IPS-15b (cell line): Measurements from ENCODE around the gene WDR44.
A peak's percentile ranks its signal among the peaks of the same experiment; 100 is the strongest.

Source experiments
- H3K27me3 ChIP-seq: one replicate; pipeline ENCODE4 v1.6.1; 2013; ENCODE audit warnings: low read length; ENCODE audit not compliant: control insufficient read depth, insufficient read depth
- H3K36me3 ChIP-seq: one replicate; pipeline ENCODE4 v1.6.1; 2013; ENCODE audit warnings: low read length; ENCODE audit not compliant: control insufficient read depth, insufficient read depth
- H3K4me1 ChIP-seq: one replicate; pipeline ENCODE4 v1.6.1; 2013; ENCODE audit warnings: mild to moderate bottlenecking, low read length; ENCODE audit not compliant: control insufficient read depth, insufficient read depth
- H3K4me3 ChIP-seq: one replicate; pipeline ENCODE4 v1.5.1; 2013; ENCODE audit warnings: low read depth, low read length
- H3K9ac ChIP-seq: one replicate; pipeline ENCODE4 v1.6.1; 2013; ENCODE audit warnings: low read depth, mild to moderate bottlenecking, low read length
- H3K9me3 ChIP-seq: one replicate; pipeline ENCODE4 v1.6.1; 2013; ENCODE audit warnings: mild to moderate bottlenecking, low read length; ENCODE audit not compliant: control insufficient read depth, insufficient read depth

The WDR44 gene

DNA sequence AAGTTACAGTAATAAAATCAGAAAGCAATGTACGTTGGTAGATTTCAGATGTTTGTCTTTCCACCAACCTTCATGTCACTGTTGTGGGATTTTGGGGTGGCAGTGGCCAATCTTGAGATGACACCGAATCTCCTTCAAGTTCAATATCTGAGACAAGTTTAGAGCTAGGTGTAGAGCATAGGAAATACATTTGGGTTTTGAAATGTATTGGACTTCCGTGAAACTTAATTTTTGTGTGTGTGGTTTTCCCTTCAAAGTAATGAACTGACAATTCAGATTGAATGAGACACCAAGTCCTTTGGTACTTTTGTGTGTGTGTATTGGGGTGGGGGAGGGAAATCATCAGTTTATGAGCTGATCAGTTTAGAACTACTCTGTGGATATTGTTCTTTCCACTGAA lies 1.8 kb downstream of the WDR44 start:
- Histone ChIP-seq H3K9ac (no peak overlapping the region), H3K36me3 (peaks cover 2% of the 10 kb centered on the region), H3K27me3 (no peaks in the 10 kb centered on the region), H3K9me3 (no peaks in the 10 kb centered on the region), H3K4me1 (peaks cover 1% of the 10 kb centered on the region), H3K4me3 (peak overlapping the region; percentile 73)

DNA sequence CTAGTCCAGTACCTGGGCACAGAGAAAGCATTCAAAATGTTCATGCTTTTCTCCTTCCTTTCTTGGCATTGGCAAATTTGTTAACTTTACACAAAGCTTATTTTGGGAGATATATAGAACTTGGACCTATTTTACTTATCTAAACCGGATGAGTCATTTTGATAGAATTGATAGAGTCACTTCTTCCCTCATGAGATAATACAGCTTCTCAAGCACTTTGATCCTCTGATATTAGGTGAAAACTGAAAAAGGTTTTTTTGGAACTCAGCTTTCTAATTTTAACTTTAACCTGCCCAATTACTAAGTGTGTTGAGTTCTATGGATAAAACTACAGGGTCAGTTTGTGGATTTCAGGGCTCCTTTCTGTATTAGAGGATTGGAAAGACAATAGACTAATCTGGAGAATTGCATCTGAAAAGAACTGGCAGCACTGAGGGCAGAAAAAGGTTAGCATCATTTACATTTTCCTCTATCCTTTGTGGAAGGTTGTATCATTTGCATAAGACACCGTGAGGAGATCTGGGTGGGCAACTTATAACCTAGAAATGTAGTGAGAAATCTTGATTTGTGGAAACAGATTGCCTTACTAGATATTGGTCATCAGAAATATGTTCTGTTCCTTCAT lies 2.4 kb downstream of the WDR44 start:
- peak overlapping the region; percentile 73 for H3K4me3 ChIP-seq
- H3K9ac ChIP-seq = no peak overlapping the region
- H3K27me3 ChIP-seq = no peaks in the 10 kb centered on the region
- H3K4me1 ChIP-seq = peaks cover 3% of the 10 kb centered on the region
- peaks cover 2% of the 10 kb centered on the region for H3K36me3 ChIP-seq
- H3K9me3 ChIP-seq = no peaks in the 10 kb centered on the region

DNA sequence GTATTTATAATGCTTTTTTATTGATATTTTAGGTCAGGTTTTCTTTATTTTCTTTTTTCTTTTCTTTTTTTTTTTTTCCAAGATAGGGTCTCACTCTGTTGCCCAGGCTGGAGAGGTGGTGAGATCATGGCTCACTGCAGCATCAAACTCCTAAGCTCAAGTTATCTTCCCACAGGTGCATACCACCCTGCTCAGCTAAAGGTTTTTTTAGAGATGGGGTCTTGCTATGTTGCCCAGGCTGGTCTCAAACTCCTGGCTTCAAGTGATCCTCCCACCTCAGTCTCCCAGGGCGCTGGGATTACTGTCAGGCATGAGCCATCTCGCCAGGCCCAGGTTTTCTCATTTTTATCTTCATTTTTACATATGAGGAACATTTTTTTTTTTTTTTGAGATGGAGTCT lies 3.3 kb downstream of the WDR44 start:
- Histone ChIP-seq H3K9me3 (no peaks in the 10 kb centered on the region), H3K36me3 (peaks cover 2% of the 10 kb centered on the region), H3K4me3 (no peak overlapping the region), H3K9ac (no peak overlapping the region), H3K27me3 (no peaks in the 10 kb centered on the region), H3K4me1 (peaks cover 3% of the 10 kb centered on the region)

DNA sequence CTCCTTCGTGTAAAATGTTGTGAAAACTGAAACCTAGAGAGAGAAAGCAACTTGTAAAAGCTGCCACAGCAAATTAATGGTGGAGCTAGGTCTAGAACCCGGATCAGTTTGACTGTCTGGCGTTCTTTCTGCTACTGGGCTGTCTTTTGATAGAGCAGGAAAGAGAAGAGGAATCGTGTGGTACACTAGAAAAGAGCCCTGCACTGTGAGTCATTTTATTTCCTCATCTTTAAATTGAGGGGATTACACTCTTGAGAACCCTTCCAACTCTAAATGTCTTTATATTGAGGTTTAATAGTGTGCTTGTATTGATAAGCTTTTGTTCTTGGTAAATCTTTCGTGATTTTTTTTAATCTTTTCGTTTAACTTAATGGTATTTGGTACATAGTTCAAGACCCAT lies 4.3 kb downstream of the WDR44 start:
- no peaks in the 10 kb centered on the region for H3K27me3 ChIP-seq
- H3K9ac ChIP-seq = no peak overlapping the region
- H3K4me3 ChIP-seq = no peak overlapping the region
- H3K4me1 ChIP-seq = peaks cover 3% of the 10 kb centered on the region
- peaks cover 2% of the 10 kb centered on the region for H3K36me3 ChIP-seq
- H3K9me3 ChIP-seq = no peaks in the 10 kb centered on the region

GRCh38 chrX:118350706-118351105 lies 4.8 kb downstream of the WDR44 start:
- no peak overlapping the region for H3K4me3 ChIP-seq
- H3K9me3 ChIP-seq = no peaks in the 10 kb centered on the region
- no peaks in the 10 kb centered on the region for H3K27me3 ChIP-seq
- H3K9ac ChIP-seq = no peak overlapping the region
- peaks cover 2% of the 10 kb centered on the region for H3K36me3 ChIP-seq
- peaks cover 8% of the 10 kb centered on the region for H3K4me1 ChIP-seq

DNA sequence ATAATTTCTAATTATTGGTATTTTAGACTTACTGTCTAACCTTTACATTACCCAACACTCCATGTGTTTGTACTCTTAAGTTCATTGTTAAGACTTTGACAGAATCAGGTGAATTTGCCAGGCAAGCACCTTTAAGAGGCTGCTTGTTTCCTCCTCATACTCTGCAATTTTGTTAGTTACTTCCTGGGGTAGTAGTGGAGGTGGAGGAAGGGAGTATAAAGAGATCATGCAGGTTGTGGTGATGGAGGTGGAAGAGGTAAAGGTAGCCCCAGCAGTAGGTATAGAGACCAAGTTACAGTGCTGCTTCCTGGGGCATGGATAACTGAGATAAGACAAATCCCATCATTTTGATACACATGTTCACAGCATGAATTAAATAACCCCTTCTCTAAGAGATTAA lies 6.7 kb downstream of the WDR44 start:
- H3K36me3 ChIP-seq = no peaks in the 10 kb centered on the region
- H3K27me3 ChIP-seq = no peaks in the 10 kb centered on the region
- peaks cover 9% of the 10 kb centered on the region for H3K4me1 ChIP-seq
- no peak overlapping the region for H3K9ac ChIP-seq
- H3K4me3 ChIP-seq = no peak overlapping the region
- H3K9me3 ChIP-seq = no peaks in the 10 kb centered on the region

DNA sequence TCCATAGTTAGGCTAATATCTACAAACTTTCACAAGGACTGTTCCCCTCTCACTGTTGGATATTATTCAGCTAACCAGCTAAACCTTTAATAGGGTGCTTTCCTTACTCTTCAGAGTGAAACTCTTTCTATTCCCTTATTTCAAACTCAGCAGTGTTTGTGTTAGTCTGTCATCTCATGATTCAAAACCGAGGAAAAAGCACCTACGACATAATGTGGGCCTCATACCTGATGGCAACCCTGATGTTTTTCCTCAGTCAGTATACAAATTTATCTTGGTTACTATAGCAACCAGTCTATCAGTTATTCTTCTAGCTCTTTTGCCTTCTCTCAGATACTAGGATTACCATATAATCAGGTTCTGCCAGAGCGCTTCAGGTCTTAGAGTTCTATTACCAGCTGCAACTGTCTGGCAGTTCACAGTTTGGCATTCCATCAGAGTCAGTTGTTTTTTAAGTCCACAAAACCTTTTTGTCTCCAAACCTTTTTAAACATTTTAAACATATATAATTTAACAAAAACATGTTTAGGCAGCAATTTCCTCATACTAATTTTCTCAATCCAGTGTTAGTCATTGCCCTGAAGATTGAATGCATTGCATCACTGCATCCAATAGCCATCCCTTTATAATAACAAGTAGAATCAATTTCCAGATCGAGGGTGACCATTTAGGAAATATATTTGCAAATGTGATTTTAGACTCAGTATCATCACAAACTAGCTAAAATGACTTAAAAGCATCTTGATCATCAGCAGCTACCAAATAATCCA lies 7.4 kb downstream of the WDR44 start:
- H3K4me3 ChIP-seq = no peak overlapping the region
- H3K9me3 ChIP-seq = no peaks in the 10 kb centered on the region
- no peaks in the 10 kb centered on the region for H3K36me3 ChIP-seq
- peaks cover 9% of the 10 kb centered on the region for H3K4me1 ChIP-seq
- H3K9ac ChIP-seq = no peak overlapping the region
- no peaks in the 10 kb centered on the region for H3K27me3 ChIP-seq

DNA sequence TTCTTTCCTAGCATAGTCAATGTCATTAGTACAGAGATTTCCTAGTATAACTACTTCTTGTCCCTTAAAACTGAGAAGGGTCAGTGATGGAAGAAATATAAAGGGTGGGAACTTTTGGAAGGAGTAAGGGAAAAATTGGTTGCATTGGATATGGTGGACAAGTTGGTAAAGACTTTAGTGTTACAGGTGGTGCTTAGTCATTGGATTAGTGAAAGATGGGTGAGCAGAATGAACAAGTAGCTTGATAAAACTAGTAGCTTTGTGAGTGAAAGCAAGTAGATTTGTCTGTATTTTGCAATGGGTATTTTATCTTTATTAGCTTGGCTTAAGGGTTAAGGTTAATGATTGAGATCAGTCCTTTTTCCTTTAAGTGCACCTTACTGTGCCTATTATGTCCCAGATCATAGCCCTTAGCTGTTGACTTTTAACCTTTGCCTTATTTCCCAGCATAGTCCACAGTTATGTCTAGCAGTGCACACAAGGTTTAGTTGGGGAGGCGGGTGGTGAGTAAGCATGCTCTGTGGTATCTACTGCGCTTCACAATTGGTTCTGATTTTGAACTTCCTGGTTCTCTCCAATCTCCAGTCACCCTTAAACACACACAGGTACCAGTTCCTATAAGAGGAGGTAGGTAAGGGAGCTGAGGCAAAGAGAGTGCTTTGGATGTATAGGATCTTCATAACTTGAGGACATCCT lies 9.5 kb downstream of the WDR44 start:
- H3K9me3 ChIP-seq = no peaks in the 10 kb centered on the region
- no peak overlapping the region for H3K4me3 ChIP-seq
- H3K9ac ChIP-seq = no peak overlapping the region
- peaks cover 9% of the 10 kb centered on the region for H3K4me1 ChIP-seq
- H3K27me3 ChIP-seq = no peaks in the 10 kb centered on the region
- no peaks in the 10 kb centered on the region for H3K36me3 ChIP-seq

DNA sequence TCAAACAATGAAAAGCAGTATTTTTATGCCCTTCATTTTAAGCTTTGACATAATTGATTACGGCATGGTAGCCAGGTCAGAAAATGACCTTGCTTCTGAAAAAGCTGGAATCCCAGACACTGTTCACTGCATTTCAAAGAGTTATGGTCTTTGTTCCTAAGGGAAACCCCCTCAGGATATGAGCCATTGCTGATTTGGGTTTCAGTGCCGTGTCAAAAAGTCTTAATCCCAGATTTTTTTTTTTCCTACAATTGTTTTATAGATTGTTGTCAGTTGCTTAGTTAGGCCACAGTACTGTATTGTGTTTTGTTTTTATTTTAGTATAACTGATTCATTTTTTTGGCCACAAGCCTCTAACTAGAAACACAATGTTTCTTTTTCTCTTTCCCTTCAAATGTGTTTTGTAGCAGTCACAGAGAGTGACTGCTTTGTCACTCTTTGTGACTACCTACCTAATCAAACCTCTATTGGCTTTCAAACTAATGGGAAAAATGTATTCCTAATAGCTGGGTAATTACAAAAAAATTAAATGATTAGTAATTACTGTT lies 10.3 kb downstream of the WDR44 start:
- no peak overlapping the region for H3K9ac ChIP-seq

GRCh38 chrX:118360429-118361125 lies 14.7 kb downstream of the WDR44 start:
- H3K27me3 ChIP-seq = no peaks in the 10 kb centered on the region
- H3K36me3 ChIP-seq = no peaks in the 10 kb centered on the region
- H3K4me1 ChIP-seq = peaks cover 2% of the 10 kb centered on the region
- H3K9me3 ChIP-seq = no peaks in the 10 kb centered on the region
- no peak overlapping the region for H3K9ac ChIP-seq
- H3K4me3 ChIP-seq = no peak overlapping the region

More for the DNA sequence above, 10.3 kb downstream of the WDR44 start:
- Histone ChIP-seq H3K36me3 (no peaks in the 10 kb centered on the region), H3K4me1 (peaks cover 9% of the 10 kb centered on the region), H3K4me3 (no peak overlapping the region), H3K27me3 (no peaks in the 10 kb centered on the region), H3K9me3 (no peaks in the 10 kb centered on the region)

DNA sequence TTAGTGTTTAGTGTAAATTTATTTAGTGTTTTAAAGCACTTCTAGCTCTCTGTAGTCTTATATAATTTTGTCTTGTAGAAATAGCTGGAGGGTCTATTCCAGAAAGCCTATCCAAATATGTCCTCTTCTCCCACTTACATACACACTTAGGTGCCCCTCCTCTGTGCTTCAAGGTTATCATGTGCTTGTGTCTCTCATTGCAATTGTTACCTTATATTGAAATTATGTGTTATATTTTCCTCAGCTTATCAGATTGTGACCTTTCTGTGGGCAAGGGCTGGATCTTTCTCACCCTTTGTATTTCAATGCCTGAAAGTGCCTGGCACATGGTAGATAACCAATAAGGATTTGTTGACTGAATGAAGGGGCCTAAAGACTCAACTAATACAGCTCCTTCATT lies 18.4 kb downstream of the WDR44 start:
- H3K9ac ChIP-seq = no peak overlapping the region
- no peaks in the 10 kb centered on the region for H3K27me3 ChIP-seq
- H3K4me1 ChIP-seq = no peaks in the 10 kb centered on the region
- H3K4me3 ChIP-seq = no peak overlapping the region
- H3K9me3 ChIP-seq = peaks cover 2% of the 10 kb centered on the region
- no peaks in the 10 kb centered on the region for H3K36me3 ChIP-seq
